ENCODE results near the gene C12orf56. TPM values are rescaled to one million over a fixed set of nuclear protein-coding genes. Genes with fewer than 3 reads are reported as not detected.
"Not testable (repeated sequence)": the region's sequence is repeated elsewhere in the genome, so short reads cannot be mapped to it uniquely, and the experiment has no call there.

Gene C12orf56
- total RNA-seq, 1 donor from 2014 or later: not detected

DNA sequence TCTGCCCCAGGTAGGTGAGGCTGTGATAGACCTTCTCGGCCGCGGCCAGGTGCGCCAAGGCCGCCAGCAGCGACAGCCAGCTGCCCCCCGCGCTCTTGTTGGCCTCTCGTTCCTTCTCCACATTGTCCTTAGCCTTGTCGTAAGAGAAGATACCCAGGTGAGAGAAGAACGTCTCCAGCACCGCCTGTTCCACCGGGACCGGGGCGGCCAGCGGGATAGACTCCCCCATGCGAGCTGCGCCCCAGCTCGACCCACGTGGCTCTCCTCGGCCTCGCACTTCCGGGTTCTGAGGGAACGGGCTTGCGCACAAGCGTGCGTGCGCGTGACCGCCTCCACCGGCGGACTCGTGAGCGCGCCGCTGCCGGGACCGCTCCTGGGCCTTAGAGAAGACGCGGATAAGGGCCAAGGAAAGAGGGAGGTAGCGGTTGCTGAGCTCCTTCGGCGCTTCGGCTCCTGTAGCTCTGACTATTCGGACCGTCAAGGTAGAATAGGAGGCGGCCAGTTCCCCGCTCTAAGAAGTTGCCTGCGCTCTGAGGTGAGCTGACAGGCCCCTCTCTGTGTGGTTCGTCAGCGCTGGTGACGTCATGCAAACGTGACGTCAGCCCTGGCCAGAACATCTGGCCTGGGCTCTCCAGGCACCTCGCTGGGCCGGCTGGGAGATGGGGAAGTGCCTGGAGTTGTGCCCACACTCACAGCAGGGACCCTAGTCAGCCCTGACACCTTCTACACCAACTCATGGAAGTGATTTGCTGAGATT, 168.4 kb downstream of the C12orf56 start, which contains the start of gene KICS2:
KICS2 (minus strand) TSS at position 288 of the 757 bp plus-strand sequence; CDS start at position 229, 59 bp downstream.
- peak; percentile 92 for DNase-seq (ENCODE audit: extremely low spot score, unreplicated experiment)
- Mint-ChIP-seq H3K27me3 (peaks cover 4% of the 10 kb centered on the region), H3K4me3 (peak within 1 kb of the TSS; percentile 93), H3K4me1 (ENCODE audit: unreplicated experiment) (peaks cover 16% of the 10 kb centered on the region), H3K9me3 (no peaks in the 10 kb centered on the region), H3K27ac (peak within 1 kb of the TSS; percentile 90), H3K36me3 (no peaks in the 10 kb centered on the region)
- TF ChIP-seq CTCF (conservative IDR thresholded peaks at IDR 0.05): no peak

DNA sequence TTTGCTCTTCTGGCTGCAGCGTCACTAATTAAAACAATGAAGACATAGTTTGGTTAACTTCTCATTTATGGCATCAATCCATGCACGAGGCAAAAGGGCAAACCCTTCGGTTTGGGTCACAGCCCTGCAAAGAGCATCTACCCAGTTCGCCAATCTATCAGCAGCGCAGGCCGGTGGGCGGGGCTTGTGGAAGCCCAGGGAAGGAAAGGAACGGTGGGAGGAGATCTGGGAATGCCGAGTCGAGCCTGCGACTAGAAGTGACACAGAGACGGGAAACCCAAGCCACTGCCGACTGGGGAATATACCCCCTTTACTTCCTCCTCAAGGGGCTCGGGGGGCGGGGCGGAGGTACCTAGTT, 168.9 kb downstream of the C12orf56 start:
- peak; percentile 82 for DNase-seq (ENCODE audit: extremely low spot score, unreplicated experiment)
- H3K36me3 Mint-ChIP-seq: no peaks in the 10 kb centered on the region
- H3K4me1 Mint-ChIP-seq (ENCODE audit: unreplicated experiment): peaks cover 16% of the 10 kb centered on the region
- peak overlapping the region; percentile 93 for H3K4me3 Mint-ChIP-seq
- no peaks in the 10 kb centered on the region for H3K9me3 Mint-ChIP-seq
- H3K27me3 Mint-ChIP-seq: peaks cover 4% of the 10 kb centered on the region
- H3K27ac Mint-ChIP-seq: peak overlapping the region; percentile 90
- TF ChIP-seq CTCF (conservative IDR thresholded peaks at IDR 0.05): no peak

DNA sequence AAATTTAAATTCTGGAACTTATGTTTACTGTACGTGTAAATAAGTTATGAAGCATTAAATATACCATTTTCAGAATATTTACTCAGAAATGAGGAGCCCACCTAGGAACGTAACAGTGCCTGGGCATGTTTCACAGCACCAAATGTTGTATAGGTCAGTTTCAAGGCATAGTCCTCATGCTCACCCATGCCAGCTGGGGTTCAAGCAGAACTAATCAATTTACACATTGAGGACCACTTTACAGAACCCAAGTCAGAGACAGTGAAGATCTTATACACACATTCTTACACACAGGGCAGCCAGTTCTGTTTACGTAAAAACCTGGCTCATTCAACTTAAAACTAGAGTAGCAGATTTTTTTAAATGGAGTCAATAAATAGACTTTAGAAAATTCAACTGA, 170.5 kb downstream of the C12orf56 start:
- no peak for DNase-seq (ENCODE audit: extremely low spot score, unreplicated experiment)
- Mint-ChIP-seq H3K9me3 (no peaks in the 10 kb centered on the region), H3K4me3 (no peak overlapping the region), H3K4me1 (ENCODE audit: unreplicated experiment) (peaks cover 16% of the 10 kb centered on the region), H3K36me3 (no peaks in the 10 kb centered on the region), H3K27ac (no peak overlapping the region), H3K27me3 (no peaks in the 10 kb centered on the region)
- TF ChIP-seq CTCF (conservative IDR thresholded peaks at IDR 0.05): no peak

DNA sequence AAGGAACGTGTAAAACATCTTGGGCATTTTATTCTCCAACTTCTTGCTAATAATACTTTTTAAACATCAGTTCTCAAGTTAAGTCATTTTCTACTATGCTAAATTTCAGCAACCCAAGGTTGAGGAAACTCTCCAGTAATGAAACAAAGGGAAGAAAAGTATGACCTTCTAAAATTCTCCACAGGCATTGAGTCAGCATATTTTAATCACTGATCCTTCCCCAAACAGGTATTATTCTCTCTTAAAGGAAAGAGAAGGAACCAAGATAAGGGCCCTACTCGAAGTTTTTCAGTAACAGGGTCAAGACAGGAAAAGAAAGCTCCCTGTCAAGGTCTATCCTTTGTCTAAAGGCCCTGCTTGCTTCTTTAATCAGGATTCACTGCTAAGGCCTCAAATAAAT, 171.4 kb downstream of the C12orf56 start:
- H3K9me3 Mint-ChIP-seq: no peaks in the 10 kb centered on the region
- H3K4me1 Mint-ChIP-seq (ENCODE audit: unreplicated experiment): peaks cover 16% of the 10 kb centered on the region
- peak overlapping the region; percentile 64 for H3K4me3 Mint-ChIP-seq
- no peaks in the 10 kb centered on the region for H3K27me3 Mint-ChIP-seq
- no peak for TF ChIP-seq CTCF (conservative IDR thresholded peaks at IDR 0.05)
- H3K36me3 Mint-ChIP-seq: no peaks in the 10 kb centered on the region
- no peak for DNase-seq (ENCODE audit: extremely low spot score, unreplicated experiment)
- peak overlapping the region; percentile 32 for H3K27ac Mint-ChIP-seq

DNA sequence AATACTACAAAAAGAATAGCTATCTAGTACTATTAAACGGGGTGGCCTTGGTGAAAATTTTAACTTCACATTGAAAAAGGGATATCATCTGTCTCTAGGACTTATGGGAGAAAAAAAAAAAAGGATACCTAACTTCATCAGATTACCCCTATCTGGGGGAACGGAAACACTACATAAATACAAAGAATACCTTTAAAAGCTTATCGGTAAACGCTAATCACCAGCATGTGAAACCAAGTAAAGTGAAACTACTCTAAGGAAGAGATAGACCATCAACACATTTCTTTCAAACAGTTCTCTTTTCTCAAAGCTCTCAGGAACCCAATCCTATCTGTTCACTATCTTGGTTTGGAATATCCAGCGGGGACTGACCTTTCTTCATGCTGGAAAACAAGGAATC, 172.0 kb downstream of the C12orf56 start:
- DNase-seq (ENCODE audit: extremely low spot score, unreplicated experiment): no peak
- no peak for TF ChIP-seq CTCF (conservative IDR thresholded peaks at IDR 0.05)
- peaks cover 5% of the 10 kb centered on the region for H3K36me3 Mint-ChIP-seq
- peaks cover 16% of the 10 kb centered on the region for H3K4me1 Mint-ChIP-seq (ENCODE audit: unreplicated experiment)
- no peak overlapping the region for H3K4me3 Mint-ChIP-seq
- H3K9me3 Mint-ChIP-seq: no peaks in the 10 kb centered on the region
- peak overlapping the region; percentile 63 for H3K27ac Mint-ChIP-seq
- no peaks in the 10 kb centered on the region for H3K27me3 Mint-ChIP-seq

DNA sequence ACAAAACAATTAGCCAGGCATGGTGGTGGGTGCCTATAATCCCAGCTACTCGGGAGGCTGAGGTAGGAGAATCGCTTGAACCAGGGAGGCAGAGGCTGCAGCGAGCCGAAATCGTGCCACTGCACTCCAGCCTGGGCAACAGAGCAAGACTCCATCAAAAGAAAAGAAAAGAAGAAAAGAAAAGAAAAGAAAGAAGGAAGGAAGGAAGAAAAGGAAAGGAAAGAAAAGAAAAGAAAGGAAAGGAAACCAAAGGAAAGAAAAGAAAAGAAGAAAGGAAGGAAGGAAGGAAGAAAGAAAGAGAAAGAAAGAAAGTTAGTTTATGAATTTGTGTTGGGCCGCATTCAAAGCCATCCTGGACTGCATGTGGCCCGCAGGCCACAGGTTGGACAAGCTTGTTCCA, 172.9 kb downstream of the C12orf56 start:
- not testable (repeated sequence) for H3K27ac Mint-ChIP-seq; H3K36me3 Mint-ChIP-seq; DNase-seq (ENCODE audit: extremely low spot score, unreplicated experiment); H3K9me3 Mint-ChIP-seq; H3K4me3 Mint-ChIP-seq; H3K27me3 Mint-ChIP-seq
- H3K4me1 Mint-ChIP-seq (ENCODE audit: unreplicated experiment): peaks cover 16% of the 10 kb centered on the region
